ENCODE data around the gene NPAS4.
A peak's percentile ranks its signal among the peaks of the same experiment; 100 is the strongest.

The NPAS4 gene

DNA sequence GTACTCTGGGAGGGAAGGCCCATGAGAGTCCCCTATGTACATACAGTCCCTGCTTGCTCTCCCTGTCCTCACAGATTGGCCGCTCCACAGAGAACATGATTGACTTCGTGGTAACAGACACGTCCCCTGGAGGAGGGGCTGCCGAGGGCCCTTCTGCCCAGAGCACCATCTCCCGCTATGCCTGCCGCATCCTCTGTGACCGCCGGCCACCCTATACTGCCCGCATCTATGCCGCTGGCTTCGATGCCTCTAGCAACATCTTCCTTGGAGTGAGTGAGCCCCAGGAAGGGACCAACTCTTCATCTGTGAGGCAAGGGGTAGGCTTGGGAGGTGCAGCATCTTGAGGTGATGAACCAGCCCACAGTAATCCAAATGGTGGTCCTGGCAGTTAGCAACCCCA, 52.3 kb downstream of the NPAS4 start (continued):
- TF ChIP-seq, protein P1, sequence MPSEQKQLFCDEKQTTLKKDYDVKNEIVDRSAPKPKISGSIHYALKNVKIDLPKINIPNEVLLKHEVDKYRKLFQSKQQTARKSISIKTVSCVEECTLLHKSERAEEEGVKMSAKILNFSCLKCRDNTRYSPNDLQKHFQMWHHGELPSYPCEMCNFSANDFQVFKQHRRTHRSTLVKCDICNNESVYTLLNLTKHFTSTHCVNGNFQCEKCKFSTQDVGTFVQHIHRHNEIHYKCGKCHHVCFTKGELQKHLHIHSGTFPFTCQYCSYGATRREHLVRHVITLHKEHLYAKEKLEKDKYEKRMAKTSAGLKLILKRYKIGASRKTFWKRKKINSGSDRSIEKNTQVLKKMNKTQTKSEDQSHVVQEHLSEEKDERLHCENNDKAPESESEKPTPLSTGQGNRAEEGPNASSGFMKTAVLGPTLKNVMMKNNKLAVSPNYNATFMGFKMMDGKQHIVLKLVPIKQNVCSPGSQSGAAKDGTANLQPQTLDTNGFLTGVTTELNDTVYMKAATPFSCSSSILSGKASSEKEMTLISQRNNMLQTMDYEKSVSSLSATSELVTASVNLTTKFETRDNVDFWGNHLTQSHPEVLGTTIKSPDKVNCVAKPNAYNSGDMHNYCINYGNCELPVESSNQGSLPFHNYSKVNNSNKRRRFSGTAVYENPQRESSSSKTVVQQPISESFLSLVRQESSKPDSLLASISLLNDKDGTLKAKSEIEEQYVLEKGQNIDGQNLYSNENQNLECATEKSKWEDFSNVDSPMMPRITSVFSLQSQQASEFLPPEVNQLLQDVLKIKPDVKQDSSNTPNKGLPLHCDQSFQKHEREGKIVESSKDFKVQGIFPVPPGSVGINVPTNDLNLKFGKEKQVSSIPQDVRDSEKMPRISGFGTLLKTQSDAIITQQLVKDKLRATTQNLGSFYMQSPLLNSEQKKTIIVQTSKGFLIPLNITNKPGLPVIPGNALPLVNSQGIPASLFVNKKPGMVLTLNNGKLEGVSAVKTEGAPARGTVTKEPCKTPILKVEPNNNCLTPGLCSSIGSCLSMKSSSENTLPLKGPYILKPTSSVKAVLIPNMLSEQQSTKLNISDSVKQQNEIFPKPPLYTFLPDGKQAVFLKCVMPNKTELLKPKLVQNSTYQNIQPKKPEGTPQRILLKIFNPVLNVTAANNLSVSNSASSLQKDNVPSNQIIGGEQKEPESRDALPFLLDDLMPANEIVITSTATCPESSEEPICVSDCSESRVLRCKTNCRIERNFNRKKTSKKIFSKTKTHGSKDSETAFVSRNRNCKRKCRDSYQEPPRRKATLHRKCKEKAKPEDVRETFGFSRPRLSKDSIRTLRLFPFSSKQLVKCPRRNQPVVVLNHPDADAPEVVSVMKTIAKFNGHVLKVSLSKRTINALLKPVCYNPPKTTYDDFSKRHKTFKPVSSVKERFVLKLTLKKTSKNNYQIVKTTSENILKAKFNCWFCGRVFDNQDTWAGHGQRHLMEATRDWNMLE (tag by site-specific recombination; conservative IDR thresholded peaks at IDR 0.05; ENCODE audit: low read depth): no peak
- no peak for TF ChIP-seq ZNF202 (tag by site-specific recombination; IDR thresholded peaks at IDR 0.05; ENCODE audit: borderline replicate concordance)
- TF ChIP-seq, protein P2, sequence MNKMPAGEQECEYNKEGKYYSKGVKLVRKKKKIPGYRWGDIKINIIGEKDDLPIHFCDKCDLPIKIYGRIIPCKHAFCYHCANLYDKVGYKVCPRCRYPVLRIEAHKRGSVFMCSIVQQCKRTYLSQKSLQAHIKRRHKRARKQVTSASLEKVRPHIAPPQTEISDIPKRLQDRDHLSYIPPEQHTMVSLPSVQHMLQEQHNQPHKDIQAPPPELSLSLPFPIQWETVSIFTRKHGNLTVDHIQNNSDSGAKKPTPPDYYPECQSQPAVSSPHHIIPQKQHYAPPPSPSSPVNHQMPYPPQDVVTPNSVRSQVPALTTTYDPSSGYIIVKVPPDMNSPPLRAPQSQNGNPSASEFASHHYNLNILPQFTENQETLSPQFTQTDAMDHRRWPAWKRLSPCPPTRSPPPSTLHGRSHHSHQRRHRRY (tag by site-specific recombination; IDR thresholded peaks at IDR 0.05): no peak
- no peak for TF ChIP-seq KLF1 (tag by site-specific recombination; IDR thresholded peaks at IDR 0.05)
- TF ChIP-seq, protein P3, sequence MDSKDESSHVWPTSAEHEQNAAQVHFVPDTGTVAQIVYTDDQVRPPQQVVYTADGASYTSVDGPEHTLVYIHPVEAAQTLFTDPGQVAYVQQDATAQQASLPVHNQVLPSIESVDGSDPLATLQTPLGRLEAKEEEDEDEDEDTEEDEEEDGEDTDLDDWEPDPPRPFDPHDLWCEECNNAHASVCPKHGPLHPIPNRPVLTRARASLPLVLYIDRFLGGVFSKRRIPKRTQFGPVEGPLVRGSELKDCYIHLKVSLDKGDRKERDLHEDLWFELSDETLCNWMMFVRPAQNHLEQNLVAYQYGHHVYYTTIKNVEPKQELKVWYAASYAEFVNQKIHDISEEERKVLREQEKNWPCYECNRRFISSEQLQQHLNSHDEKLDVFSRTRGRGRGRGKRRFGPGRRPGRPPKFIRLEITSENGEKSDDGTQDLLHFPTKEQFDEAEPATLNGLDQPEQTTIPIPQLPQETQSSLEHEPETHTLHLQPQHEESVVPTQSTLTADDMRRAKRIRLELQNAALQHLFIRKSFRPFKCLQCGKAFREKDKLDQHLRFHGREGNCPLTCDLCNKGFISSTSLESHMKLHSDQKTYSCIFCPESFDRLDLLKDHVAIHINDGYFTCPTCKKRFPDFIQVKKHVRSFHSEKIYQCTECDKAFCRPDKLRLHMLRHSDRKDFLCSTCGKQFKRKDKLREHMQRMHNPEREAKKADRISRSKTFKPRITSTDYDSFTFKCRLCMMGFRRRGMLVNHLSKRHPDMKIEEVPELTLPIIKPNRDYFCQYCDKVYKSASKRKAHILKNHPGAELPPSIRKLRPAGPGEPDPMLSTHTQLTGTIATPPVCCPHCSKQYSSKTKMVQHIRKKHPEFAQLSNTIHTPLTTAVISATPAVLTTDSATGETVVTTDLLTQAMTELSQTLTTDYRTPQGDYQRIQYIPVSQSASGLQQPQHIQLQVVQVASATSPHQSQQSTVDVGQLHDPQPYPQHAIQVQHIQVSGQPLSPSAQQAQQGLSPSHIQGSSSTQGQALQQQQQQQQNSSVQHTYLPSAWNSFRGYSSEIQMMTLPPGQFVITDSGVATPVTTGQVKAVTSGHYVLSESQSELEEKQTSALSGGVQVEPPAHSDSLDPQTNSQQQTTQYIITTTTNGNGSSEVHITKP (tag by site-specific recombination; IDR thresholded peaks at IDR 0.05): no peak
- TF ChIP-seq ZNF354C (tag by site-specific recombination; IDR thresholded peaks at IDR 0.05; ENCODE audit: borderline replicate concordance, low read depth): no peak
- TF ChIP-seq ZNF121 (tag by site-specific recombination; IDR thresholded peaks at IDR 0.05): no peak

DNA sequence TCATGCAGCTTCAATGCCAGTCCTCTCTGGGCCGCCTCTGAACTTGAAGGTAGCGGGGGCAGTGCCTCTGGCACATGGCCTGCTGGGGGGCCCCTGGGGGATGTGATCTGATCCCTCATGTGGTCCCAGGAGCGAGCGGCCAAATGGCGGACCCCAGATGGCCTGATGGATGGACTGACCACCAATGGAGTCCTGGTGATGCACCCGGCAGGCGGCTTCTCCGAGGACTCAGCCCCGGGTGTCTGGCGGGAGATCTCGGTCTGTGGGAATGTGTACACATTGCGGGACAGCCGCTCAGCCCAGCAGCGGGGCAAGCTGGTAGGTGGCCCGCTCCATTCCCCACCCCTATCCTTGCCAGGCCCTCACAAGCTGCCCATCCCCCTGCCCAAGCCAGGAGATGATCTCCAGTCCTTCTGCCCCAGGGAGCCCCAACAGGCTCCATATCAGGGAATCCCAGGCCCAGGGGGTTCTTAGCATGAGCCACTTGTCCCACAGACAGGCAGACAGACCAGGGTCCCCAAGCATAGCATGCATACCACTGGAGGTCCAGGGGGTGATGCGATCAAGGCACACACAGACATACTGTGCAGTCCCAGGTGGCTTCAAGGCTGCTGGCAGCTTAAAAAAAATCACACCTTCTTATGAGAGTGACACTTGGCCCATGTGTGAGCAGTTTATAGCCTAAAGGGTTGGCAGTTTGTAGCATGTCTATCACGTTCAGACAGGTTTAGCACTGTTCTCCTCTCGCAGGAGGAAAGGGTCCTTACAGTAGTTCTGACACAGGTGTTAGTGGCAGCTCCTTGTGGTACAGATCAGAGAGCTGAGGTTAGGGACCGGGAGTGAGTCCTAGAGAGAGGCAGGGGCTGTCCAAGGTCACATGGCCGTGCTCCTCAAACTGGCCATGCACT, 53.0 kb downstream of the NPAS4 start:
- ChIA-PET POLR2A (interaction anchor here (0.7 to 1.2 kb wide), 3 partner anchors 10 to 52 kb away, joined by 3 to 5 read pairs (median 3); no protein-coding TSS in a partner anchor), CTCF (no interaction called here)
- H3K36me3 ChIP-seq (ENCODE audit: control insufficient read depth in 2 of 2, insufficient read depth in 1 of 2, low read length in 2 of 2): peaks cover 0 to 57% of the 10 kb centered on the region in 2 experiments; a peak in 2 of 3 replicates
- H3K4me1 ChIP-seq (ENCODE audit: control insufficient read depth, insufficient read depth, low read length): no peaks in the 10 kb centered on the region
- H3K27ac ChIP-seq (ENCODE audit: extremely low read depth, low read depth, low read length): no peak overlapping the region
- no peak overlapping the region for H3K4me3 ChIP-seq (ENCODE audit: low read depth, low read length)
- TF ChIP-seq, protein P4, sequence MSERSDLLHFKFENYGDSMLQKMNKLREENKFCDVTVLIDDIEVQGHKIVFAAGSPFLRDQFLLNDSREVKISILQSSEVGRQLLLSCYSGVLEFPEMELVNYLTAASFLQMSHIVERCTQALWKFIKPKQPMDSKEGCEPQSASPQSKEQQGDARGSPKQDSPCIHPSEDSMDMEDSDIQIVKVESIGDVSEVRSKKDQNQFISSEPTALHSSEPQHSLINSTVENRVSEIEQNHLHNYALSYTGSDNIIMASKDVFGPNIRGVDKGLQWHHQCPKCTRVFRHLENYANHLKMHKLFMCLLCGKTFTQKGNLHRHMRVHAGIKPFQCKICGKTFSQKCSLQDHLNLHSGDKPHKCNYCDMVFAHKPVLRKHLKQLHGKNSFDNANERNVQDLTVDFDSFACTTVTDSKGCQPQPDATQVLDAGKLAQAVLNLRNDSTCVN (tag by site-specific recombination; optimal IDR thresholded peaks at IDR 0.05): no peak
- TF ChIP-seq ZNF776 (tag by site-specific recombination; IDR thresholded peaks at IDR 0.05; ENCODE audit: borderline replicate concordance) (no peak), ZNF701 (tag by site-specific recombination; IDR thresholded peaks at IDR 0.05) (no peak), ZNF549 (tag by site-specific recombination; IDR thresholded peaks at IDR 0.05) (no peak), ZIC2 (tag by site-specific recombination; IDR thresholded peaks at IDR 0.05) (peak; percentile 63), ZNF391 (tag by site-specific recombination; IDR thresholded peaks at IDR 0.05; ENCODE audit: borderline replicate concordance, low read depth) (no peak), GLIS1 (tag by site-specific recombination; IDR thresholded peaks at IDR 0.05) (peak; percentile 82), ZNF112 (tag by site-specific recombination; IDR thresholded peaks at IDR 0.05) (no peak), ZNF16 (tag by site-specific recombination; IDR thresholded peaks at IDR 0.05; ENCODE audit: low read depth) (no peak)
- no peaks in the 10 kb centered on the region for H3K9me3 ChIP-seq (ENCODE audit: control insufficient read depth, insufficient read depth, low read depth, low read length)
